ENCODE data around the gene KCNT2.

DNA sequence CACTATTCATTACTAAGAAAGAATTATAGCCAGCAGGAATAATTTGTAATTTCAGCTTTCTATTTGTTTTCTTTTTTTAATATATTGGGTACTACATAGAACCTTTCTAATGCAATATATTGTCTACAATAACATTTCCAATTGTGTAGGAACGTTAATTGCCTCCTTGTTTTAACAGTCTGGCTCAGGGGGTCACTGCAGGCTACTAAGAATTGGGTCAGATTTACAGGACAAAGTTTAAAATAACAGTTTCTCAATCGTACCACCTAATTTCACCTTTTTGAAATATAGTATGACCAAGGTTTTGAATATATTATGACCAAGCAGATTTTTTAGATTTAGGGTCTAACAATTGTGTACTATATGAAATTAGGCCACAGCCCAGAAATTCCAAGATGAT lies 46.0 kb upstream of the KCNT2 start:
- TF ChIP-seq, protein P1, sequence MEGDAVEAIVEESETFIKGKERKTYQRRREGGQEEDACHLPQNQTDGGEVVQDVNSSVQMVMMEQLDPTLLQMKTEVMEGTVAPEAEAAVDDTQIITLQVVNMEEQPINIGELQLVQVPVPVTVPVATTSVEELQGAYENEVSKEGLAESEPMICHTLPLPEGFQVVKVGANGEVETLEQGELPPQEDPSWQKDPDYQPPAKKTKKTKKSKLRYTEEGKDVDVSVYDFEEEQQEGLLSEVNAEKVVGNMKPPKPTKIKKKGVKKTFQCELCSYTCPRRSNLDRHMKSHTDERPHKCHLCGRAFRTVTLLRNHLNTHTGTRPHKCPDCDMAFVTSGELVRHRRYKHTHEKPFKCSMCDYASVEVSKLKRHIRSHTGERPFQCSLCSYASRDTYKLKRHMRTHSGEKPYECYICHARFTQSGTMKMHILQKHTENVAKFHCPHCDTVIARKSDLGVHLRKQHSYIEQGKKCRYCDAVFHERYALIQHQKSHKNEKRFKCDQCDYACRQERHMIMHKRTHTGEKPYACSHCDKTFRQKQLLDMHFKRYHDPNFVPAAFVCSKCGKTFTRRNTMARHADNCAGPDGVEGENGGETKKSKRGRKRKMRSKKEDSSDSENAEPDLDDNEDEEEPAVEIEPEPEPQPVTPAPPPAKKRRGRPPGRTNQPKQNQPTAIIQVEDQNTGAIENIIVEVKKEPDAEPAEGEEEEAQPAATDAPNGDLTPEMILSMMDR (IDR thresholded peaks at IDR 0.05; ENCODE audit: low read depth, low read length): no peak
- no peak for TF ChIP-seq EZH2phosphoT487 (IDR thresholded peaks at IDR 0.05; ENCODE audit: low read depth)

Measured in OCI-LY3 (cell line).